A673 (cell line): ENCODE results near the gene TTC34.

Experiments used
- EZH2 ChIP-seq: fragments of 200-600 bp; sonication (generic); IDR thresholded peaks from 2 replicates; pipeline ENCODE4 v1.6.1; 2017; ENCODE audit warnings: borderline replicate concordance, low read depth, mild to moderate bottlenecking, mixed read lengths, antibody characterized with exemption, low read length; ENCODE audit not compliant: poor library complexity, severe bottlenecking
- TF ChIP-seq, protein P1 (sequence below): fragments of 300-800, 200-600 bp; sonication (generic); conservative IDR thresholded peaks from 2 replicates; pipeline ENCODE4 v1.5.1; 2017; ENCODE audit warnings: low read depth, mild to moderate bottlenecking, antibody characterized with exemption, low read length, moderate library complexity, mixed read lengths

- TF ChIP-seq, protein P1, sequence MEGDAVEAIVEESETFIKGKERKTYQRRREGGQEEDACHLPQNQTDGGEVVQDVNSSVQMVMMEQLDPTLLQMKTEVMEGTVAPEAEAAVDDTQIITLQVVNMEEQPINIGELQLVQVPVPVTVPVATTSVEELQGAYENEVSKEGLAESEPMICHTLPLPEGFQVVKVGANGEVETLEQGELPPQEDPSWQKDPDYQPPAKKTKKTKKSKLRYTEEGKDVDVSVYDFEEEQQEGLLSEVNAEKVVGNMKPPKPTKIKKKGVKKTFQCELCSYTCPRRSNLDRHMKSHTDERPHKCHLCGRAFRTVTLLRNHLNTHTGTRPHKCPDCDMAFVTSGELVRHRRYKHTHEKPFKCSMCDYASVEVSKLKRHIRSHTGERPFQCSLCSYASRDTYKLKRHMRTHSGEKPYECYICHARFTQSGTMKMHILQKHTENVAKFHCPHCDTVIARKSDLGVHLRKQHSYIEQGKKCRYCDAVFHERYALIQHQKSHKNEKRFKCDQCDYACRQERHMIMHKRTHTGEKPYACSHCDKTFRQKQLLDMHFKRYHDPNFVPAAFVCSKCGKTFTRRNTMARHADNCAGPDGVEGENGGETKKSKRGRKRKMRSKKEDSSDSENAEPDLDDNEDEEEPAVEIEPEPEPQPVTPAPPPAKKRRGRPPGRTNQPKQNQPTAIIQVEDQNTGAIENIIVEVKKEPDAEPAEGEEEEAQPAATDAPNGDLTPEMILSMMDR, result no peak
- no peak for TF ChIP-seq EZH2
Observed at GRCh38 chr1:2587860-2588571, 213.5 kb downstream of the TTC34 start.
